Fibroblast of lung (primary cell): ENCODE measurements around the gene MAP3K10. TPM values are rescaled to one million over a fixed set of nuclear protein-coding genes. Genes with fewer than 3 reads are reported as not detected.
A peak's percentile ranks its signal among the peaks of the same experiment; 100 is the strongest.

Experiments
- DNase-seq, 2 donors: peaks; one replicate each; pipeline versions ENCODE4 v3.0.0 to v3.0.0-alpha.2; 2010; ENCODE audit warnings: low read depth in 2 of 2
- H2AFZ ChIP-seq: 2 replicates; pipeline ENCODE4 v1.5.1; 2012; ENCODE audit warnings: low read length, control low read depth, inconsistent platforms
- H3K27ac ChIP-seq: 2 replicates; pipeline ENCODE4 v1.5.1; 2011; ENCODE audit warnings: low read length, control low read depth; ENCODE audit not compliant: insufficient read depth
- H3K27me3 ChIP-seq: 2 replicates; pipeline ENCODE4 v1.5.1; 2011; ENCODE audit warnings: mild to moderate bottlenecking, low read length; ENCODE audit not compliant: control insufficient read depth, insufficient read depth
- H3K36me3 ChIP-seq: 2 replicates; pipeline ENCODE4 v1.5.1; 2011; ENCODE audit warnings: low read length; ENCODE audit not compliant: control insufficient read depth, insufficient read depth
- H3K4me1 ChIP-seq: 2 replicates; pipeline ENCODE4 v1.5.1; 2011; ENCODE audit warnings: low read length; ENCODE audit not compliant: control insufficient read depth, insufficient read depth; ENCODE audit errors: extremely low read depth
- H3K4me2 ChIP-seq: 2 replicates; pipeline ENCODE4 v1.5.1; 2011; ENCODE audit warnings: low read length, control low read depth; ENCODE audit not compliant: insufficient read depth; ENCODE audit errors: extremely low read depth
- H3K4me3 ChIP-seq, 4 experiments: fragments of 200-600 bp in 1 of 4; sonication (generic) in 1 of 4; replicated peaks in 1 of 4; 2 replicates each; pipeline ENCODE4 v1.5.1; 2011 to 2016; ENCODE audit warnings: low read length in 4 of 4, low read depth in 3 of 4, mild to moderate bottlenecking in 3 of 4, control low read depth in 2 of 4, inconsistent platforms in 1 of 4, mixed read lengths in 1 of 4; ENCODE audit not compliant: insufficient read depth in 1 of 4; ENCODE audit errors: control extremely low read depth in 1 of 4
- H3K79me2 ChIP-seq: 2 replicates; pipeline ENCODE4 v1.5.1; 2012; ENCODE audit warnings: mild to moderate bottlenecking, low read length, inconsistent platforms; ENCODE audit not compliant: control insufficient read depth, insufficient read depth
- H3K9ac ChIP-seq: 2 replicates; pipeline ENCODE4 v1.5.1; 2011; ENCODE audit warnings: mild to moderate bottlenecking, low read length, control low read depth; ENCODE audit not compliant: insufficient read depth
- H3K9me3 ChIP-seq: 2 replicates; pipeline ENCODE4 v1.5.1; 2012; ENCODE audit warnings: low read depth, low read length; ENCODE audit not compliant: control insufficient read depth, insufficient read depth
- H4K20me1 ChIP-seq: 2 replicates; pipeline ENCODE4 v1.5.1; 2011; ENCODE audit warnings: low read length; ENCODE audit not compliant: control insufficient read depth, insufficient read depth; ENCODE audit errors: extremely low read depth
- CTCF ChIP-seq, 2 donors: IDR thresholded peaks in 1 of 2; conservative IDR thresholded peaks in 1 of 2; 1 replicate in 1 of 2; 2 replicates in 1 of 2; pipeline ENCODE4 v1.5.1; 2011 to 2012; ENCODE audit warnings: low read length in 2 of 2, control low read depth in 1 of 2, inconsistent platforms in 1 of 2, low read depth in 1 of 2, mild to moderate bottlenecking in 1 of 2
- EZH2 ChIP-seq: IDR thresholded peaks from 2 replicates; pipeline ENCODE4 v1.5.1; 2012; ENCODE audit warnings: low read length, control low read depth, mild to moderate bottlenecking; ENCODE audit errors: missing control alignments
- polyA plus RNA-seq, 2 donors: library from polyadenylated mRNA; depleted of rRNA in 1 of 2; stranded (reverse) in 1 of 2; unstranded in 1 of 2; fragments of >200 nt; gene quantifications; 2 replicates each; pipeline ENCODE4 v1.2.1, GENCODE V29; 2011 to 2012; ENCODE audit warnings: missing spikeins in 1 of 2
- total RNA-seq: library from RNA; depleted of rRNA; stranded (reverse); fragments of >200 nt; gene quantifications from 2 replicates; pipeline ENCODE4 v1.2.1, GENCODE V29; 2014

The MAP3K10 gene
- total and polyA plus RNA-seq, 2 donors (not counting 1 experiment from before 2014, with no cell fraction given): 2.7 to 7.4 TPM

DNA sequence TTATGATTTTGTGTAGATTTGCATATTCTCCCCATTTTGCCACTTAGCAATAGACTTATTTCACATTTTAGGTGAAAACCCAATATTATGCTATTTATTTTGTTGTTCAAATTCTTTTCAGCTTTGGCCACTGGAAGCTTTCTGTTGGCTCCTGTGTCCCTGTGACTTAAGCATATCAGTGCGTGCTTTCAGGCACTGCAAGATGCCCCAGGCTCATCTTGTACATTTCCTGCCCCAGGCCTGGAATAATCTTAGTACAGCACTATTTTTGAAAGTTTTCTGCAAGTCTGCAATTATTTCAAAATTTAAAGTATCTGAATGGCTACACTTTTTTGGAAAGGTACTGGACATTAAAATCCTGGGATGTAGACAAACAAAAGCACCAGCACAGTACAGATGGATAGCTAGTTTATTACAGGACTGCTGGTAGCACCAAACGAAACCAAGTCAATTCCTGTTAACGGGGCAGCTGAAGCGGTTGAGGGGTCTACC is 38.7 kb downstream of the MAP3K10 start:
- no peaks in the 10 kb centered on the region for H3K9me3 ChIP-seq
- H3K4me2 ChIP-seq: no peak overlapping the region
- H3K79me2 ChIP-seq: no peaks in the 10 kb centered on the region
- no peak overlapping the region for H3K4me3 ChIP-seq
- H4K20me1 ChIP-seq: no peaks in the 10 kb centered on the region
- H2AFZ ChIP-seq: no peak overlapping the region
- H3K27ac ChIP-seq: no peak overlapping the region
- H3K36me3 ChIP-seq: peaks cover 3% of the 10 kb centered on the region
- TF ChIP-seq CTCF (conservative IDR thresholded peaks at IDR 0.05 in 1 of 2, IDR thresholded peaks at IDR 0.05 in 1 of 2; ENCODE audit: low read depth in 1 of 2, low read length in 2 of 2) (no peak), EZH2 (no peak)
- H3K27me3 ChIP-seq: no peaks in the 10 kb centered on the region
- no peak for DNase-seq
- no peak overlapping the region for H3K9ac ChIP-seq
- peaks cover 8% of the 10 kb centered on the region for H3K4me1 ChIP-seq

DNA sequence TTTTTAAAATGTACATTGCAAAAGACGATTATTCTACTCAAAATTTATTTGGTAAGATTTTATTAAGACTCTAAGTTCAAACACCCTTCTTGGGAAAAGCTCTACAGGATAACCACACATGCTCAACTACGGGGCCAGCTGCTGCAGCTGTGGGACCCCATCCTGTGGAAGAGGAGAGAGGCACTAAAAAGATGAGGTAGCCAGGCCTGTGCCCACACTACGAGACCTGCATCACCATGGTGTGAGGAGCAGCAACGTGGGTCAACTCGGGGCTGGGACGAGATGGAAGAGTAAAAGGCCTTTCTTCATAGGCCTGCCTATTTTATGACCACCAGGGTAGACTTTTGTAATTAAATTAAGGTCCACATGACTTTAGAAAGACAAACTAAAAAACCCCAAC is 39.8 kb downstream of the MAP3K10 start:
- Histone ChIP-seq H3K9me3 (no peaks in the 10 kb centered on the region), H3K36me3 (peaks cover 10% of the 10 kb centered on the region), H2AFZ (no peak overlapping the region), H4K20me1 (no peaks in the 10 kb centered on the region), H3K27me3 (no peaks in the 10 kb centered on the region), H3K9ac (no peak overlapping the region), H3K27ac (no peak overlapping the region), H3K4me2 (no peak overlapping the region), H3K4me1 (peaks cover 8% of the 10 kb centered on the region), H3K4me3 (no peak overlapping the region), H3K79me2 (no peaks in the 10 kb centered on the region)
- no peak for DNase-seq
- no peak for TF ChIP-seq CTCF (conservative IDR thresholded peaks at IDR 0.05 in 1 of 2, IDR thresholded peaks at IDR 0.05 in 1 of 2; ENCODE audit: low read depth in 1 of 2, low read length in 2 of 2)
- TF ChIP-seq EZH2: no peak

GRCh38 chr19:40231544-40232424 is 40.6 kb downstream of the MAP3K10 start:
- no peaks in the 10 kb centered on the region for H3K79me2 ChIP-seq
- no peak overlapping the region for H3K9ac ChIP-seq
- no peak overlapping the region for H2AFZ ChIP-seq
- H3K4me3 ChIP-seq: no peak overlapping the region
- DNase-seq: peak in 1 of 2 donors; percentile 15
- H3K27me3 ChIP-seq: no peaks in the 10 kb centered on the region
- H3K4me1 ChIP-seq: peaks cover 8% of the 10 kb centered on the region
- H3K4me2 ChIP-seq: no peak overlapping the region
- no peaks in the 10 kb centered on the region for H3K9me3 ChIP-seq
- H4K20me1 ChIP-seq: no peaks in the 10 kb centered on the region
- H3K36me3 ChIP-seq: peaks cover 10% of the 10 kb centered on the region
- TF ChIP-seq EZH2 (no peak), CTCF (conservative IDR thresholded peaks at IDR 0.05 in 1 of 2, IDR thresholded peaks at IDR 0.05 in 1 of 2; ENCODE audit: low read depth in 1 of 2, low read length in 2 of 2) (no peak)
- H3K27ac ChIP-seq: peak overlapping the region; percentile 46
